GM06990 (cell line): Measurements from ENCODE around the gene HLA-DMA.

Source experiments
- DNase-seq: peaks from one replicate; pipeline ENCODE4 v3.0.0-alpha.2; 2011; ENCODE audit not compliant: insufficient read length; ENCODE audit errors: extremely low read depth
- H3K27me3 ChIP-seq: replicated peaks from 2 replicates; pipeline ENCODE4 v1.6.0; 2011; ENCODE audit warnings: low read length; ENCODE audit not compliant: control insufficient read depth, insufficient read depth
- H3K36me3 ChIP-seq: 2 replicates; pipeline ENCODE4 v1.5.1; 2011; ENCODE audit warnings: low read length; ENCODE audit not compliant: control insufficient read depth, insufficient read depth
- H3K4me3 ChIP-seq: replicated peaks from 2 replicates; pipeline ENCODE4 v1.5.1; 2011; ENCODE audit warnings: low read depth, mild to moderate bottlenecking, control low read depth, low read length
- TF ChIP-seq, protein P1 (sequence below): IDR thresholded peaks from 2 replicates; pipeline ENCODE4 v1.5.1; 2011; ENCODE audit warnings: low read length, control low read depth, mild to moderate bottlenecking, inconsistent platforms; ENCODE audit not compliant: insufficient read depth, poor library complexity, severe bottlenecking

Gene HLA-DMA

GRCh38 chr6:32973144-32974015 lies 20.5 kb upstream of the HLA-DMA start:
- TF ChIP-seq, protein P1, sequence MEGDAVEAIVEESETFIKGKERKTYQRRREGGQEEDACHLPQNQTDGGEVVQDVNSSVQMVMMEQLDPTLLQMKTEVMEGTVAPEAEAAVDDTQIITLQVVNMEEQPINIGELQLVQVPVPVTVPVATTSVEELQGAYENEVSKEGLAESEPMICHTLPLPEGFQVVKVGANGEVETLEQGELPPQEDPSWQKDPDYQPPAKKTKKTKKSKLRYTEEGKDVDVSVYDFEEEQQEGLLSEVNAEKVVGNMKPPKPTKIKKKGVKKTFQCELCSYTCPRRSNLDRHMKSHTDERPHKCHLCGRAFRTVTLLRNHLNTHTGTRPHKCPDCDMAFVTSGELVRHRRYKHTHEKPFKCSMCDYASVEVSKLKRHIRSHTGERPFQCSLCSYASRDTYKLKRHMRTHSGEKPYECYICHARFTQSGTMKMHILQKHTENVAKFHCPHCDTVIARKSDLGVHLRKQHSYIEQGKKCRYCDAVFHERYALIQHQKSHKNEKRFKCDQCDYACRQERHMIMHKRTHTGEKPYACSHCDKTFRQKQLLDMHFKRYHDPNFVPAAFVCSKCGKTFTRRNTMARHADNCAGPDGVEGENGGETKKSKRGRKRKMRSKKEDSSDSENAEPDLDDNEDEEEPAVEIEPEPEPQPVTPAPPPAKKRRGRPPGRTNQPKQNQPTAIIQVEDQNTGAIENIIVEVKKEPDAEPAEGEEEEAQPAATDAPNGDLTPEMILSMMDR = no peak
- H3K4me3 ChIP-seq = peak overlapping the region; percentile 98
- H3K36me3 ChIP-seq = peaks cover 49% of the 10 kb centered on the region
- H3K27me3 ChIP-seq = no peaks in the 10 kb centered on the region
- no peak for DNase-seq

GRCh38 chr6:32972353-32973143 lies 19.7 kb upstream of the HLA-DMA start:
- H3K4me3 ChIP-seq = peak overlapping the region; percentile 98
- H3K27me3 ChIP-seq = no peaks in the 10 kb centered on the region
- peaks cover 41% of the 10 kb centered on the region for H3K36me3 ChIP-seq
- TF ChIP-seq, protein P1 = no peak
- DNase-seq = no peak

GRCh38 chr6:32971581-32972352 lies 18.9 kb upstream of the HLA-DMA start:
- DNase-seq = peak; percentile 100
- Histone ChIP-seq H3K27me3 (no peaks in the 10 kb centered on the region), H3K36me3 (peaks cover 35% of the 10 kb centered on the region), H3K4me3 (peak overlapping the region; percentile 98)
- TF ChIP-seq, protein P1 = no peak

DNA sequence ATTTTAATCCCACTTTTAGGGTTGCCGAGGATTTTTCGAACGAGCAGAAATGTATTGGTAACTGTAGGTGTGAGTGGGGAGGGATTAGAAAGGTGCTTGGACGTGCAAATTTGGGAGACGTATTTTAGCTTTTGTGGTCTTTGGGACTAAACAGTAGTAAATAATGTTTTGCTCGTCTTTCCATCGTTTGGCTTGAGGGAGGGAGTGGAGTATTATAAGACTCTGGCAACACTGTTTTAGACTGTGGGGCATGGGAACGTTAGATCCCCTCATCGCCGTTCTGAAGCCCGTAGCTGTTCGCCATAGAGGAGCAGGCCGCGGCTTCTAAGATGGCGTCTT lies 18.3 kb upstream of the HLA-DMA start:
- no peaks in the 10 kb centered on the region for H3K27me3 ChIP-seq
- TF ChIP-seq, protein P1 = no peak
- peak overlapping the region; percentile 92 for H3K4me3 ChIP-seq
- peaks cover 29% of the 10 kb centered on the region for H3K36me3 ChIP-seq
- no peak for DNase-seq

- peak; percentile 87 for DNase-seq
- TF ChIP-seq, protein P1 = no peak
- H3K36me3 ChIP-seq = peaks cover 23% of the 10 kb centered on the region
- no peaks in the 10 kb centered on the region for H3K27me3 ChIP-seq
- H3K4me3 ChIP-seq = peak overlapping the region; percentile 92
These were observed 17.7 kb upstream of the HLA-DMA start for GRCh38 chr6:32970413-32971241.
